ENCODE data around the gene MARCHF3.
A peak's percentile ranks its signal among the peaks of the same experiment; 100 is the strongest.

The MARCHF3 gene

DNA sequence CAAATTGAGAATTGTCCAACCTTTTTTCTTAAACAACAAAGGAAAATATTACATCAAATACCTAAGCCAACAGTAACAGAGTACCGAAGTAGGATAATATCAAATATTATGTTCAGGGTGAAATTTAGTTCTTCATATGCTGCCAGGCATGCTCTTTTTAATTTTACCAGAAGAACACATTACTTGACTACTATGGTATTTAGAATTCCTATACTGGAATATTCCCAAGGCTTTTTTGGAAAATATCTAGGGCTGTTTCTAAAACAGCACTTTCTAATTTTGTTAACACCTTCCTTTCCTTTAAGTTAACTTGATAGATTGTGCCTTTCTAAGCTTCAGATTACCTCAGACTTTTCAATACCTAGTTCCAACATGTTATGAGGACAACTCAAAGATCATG is 48.7 kb downstream of the MARCHF3 start:
- DNase-seq = no peak

DNA sequence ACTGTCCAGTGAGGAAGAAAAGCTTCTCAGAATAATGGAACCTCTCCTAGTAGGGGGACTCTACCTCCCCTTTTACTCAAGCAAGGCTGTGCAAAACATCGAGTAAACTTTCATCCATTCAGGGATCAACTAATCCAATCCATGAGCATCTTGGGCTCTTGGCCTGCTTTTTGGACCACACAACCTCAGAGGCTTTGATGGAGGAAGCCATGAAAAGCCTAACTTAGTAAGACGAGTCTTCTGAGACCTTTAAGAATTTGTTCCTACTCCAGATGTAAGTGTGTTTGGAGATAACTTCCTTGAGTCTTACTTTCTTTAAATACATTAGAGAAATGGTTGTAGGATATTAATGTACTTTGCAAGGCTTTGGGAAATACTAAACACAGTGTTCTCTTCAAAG is 49.1 kb downstream of the MARCHF3 start:
- DNase-seq = no peak

DNA sequence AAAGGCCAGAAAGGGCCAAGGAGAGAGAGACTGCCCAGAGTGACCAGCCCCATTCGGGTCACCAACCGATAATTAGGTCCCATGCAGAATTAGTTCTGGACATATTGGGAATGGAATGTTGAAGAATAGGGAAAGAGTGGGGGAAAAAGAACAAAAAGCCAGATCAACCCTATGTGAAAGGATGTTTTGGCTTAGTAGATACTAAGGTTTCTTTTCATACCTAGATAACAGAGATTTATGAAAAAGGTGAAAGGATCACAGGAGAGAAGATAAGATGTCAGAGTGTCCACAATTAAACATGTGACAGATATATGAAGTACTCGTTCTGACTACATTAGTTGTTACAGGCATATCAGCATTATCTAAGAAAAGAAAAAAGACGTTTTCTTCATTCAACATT is 52.1 kb downstream of the MARCHF3 start:
- DNase-seq = no peak

GRCh38 chr5:126976520-126977172 is 53.7 kb downstream of the MARCHF3 start:
- no peak for DNase-seq

- no peak for DNase-seq
Observed at GRCh38 chr5:126975796-126976195, 54.6 kb downstream of the MARCHF3 start.

GRCh38 chr5:126973193-126973592 is 57.2 kb downstream of the MARCHF3 start:
- no peak for DNase-seq

- no peak for DNase-seq
Observed at GRCh38 chr5:126972062-126972895, 58.1 kb downstream of the MARCHF3 start.

GRCh38 chr5:126971455-126972031 is 58.8 kb downstream of the MARCHF3 start:
- DNase-seq = peak; percentile 19

- DNase-seq = no peak
Observed at GRCh38 chr5:126970517-126971017, 59.8 kb downstream of the MARCHF3 start.

DNA sequence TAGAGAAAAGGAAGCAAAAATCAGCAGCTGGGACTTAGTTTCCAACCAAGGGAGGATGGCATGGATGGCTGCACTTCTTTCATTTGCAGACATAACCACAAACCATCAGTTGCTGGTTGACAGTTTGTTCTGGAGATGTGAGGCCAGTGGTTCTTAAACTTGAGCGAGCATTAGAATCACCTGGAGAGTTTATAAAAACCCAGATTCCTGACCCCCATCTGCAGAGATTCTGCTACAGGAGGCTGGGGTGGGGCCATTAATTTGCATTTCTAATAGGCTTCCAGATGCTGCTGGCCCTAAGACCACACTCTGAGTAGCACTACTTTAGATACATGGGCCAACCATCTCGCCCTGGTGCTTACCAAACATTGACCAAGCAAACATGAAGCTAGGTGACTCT is 60.8 kb downstream of the MARCHF3 start:
- DNase-seq = no peak

DNA sequence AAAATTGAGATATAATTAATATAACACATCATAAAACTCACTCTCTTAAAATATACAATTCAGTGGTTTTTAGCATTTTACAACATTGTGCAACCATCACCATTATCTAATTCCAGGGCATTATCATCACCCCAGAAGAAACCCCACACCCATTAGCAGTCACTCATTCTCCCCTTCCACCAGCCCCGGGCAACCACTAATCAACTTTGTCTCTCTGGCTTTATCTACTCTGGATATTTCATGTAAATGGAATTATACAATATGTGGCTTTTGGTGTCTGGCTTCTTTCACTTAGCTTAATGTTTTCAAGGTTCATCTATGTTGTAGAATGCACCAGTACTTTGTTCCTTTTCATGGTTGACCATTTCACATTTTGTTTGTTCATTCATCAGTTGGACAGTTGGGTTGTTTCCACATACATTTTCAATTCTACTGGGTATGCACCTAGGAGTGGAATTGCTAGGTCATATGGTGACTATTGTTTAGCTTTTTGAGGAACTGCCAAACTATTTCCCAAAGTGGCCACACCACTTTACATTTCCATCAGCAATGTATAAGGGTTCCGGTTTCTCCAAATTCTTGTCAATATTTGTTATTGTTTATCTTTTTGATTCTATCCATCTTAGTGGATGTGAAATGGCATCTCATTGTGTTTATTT is 62.4 kb downstream of the MARCHF3 start:
- DNase-seq = no peak

- peak; percentile 18 for DNase-seq
Observed at GRCh38 chr5:126965487-126965886, 64.9 kb downstream of the MARCHF3 start.

DNA sequence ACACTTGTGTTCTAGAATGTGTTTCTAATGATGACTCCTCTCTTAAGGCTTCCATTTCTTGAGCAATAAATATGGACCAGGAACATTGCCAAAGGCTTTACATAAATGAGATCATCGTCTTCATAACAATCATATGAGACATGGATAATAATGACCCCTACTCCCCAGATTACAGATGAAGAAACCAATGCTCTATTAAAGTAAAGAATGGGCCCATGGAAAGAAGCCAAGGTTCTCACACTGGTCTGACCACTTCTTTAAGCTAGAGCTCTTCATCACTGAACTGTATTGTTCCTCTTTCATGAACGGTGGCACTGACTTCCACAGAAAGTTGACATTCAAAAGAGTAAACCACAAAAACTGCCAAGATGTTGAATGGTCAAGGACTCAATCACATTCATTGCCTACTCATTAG is 65.3 kb downstream of the MARCHF3 start:
- no peak for DNase-seq

DNA sequence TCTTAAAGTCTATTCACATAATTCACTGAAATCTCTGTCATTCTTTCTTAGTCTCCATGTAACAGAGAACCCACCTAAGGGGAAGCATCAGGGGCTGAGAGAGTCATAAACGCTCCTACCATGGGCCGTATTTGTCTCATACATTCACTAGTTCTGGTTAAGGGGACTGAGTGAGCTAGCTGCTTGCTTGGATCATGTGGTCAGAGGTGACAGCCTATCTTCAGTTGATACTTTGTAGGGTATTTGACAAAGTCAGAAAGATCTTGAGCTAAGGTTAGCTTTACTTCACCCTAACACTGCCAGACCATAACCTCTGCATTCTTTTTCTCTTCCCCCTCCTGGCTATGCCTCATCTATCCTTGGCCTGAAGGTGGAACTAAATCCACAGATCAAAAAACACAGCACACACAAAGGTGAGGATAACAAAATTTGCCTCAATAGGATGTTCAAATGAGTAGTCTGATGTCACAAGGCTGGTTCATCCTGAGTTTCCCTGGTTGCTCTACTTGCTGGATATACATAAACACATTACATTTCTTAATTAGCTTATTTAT is 66.5 kb downstream of the MARCHF3 start:
- no peak for DNase-seq

DNA sequence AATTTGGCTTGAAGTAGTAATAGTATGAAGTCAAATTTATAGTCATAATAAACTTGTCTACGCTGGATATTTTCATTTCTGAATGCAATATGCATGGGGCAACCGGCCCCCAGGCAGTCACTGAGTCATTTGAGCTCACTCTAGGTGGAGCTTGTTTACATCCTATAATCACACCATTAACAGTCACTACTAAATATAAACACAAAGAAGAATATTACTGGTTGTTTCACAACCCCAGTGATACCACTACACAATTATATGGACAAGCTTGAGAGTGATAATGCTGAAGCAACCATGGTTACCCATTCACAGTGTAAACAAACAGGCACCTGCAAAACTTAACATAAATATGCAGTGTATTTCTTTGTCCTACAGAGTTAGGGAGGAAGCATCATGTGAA is 68.7 kb downstream of the MARCHF3 start:
- peak; percentile 13 for DNase-seq

- DNase-seq = no peak
Observed at GRCh38 chr5:126961128-126961527, 69.2 kb downstream of the MARCHF3 start.

DNA sequence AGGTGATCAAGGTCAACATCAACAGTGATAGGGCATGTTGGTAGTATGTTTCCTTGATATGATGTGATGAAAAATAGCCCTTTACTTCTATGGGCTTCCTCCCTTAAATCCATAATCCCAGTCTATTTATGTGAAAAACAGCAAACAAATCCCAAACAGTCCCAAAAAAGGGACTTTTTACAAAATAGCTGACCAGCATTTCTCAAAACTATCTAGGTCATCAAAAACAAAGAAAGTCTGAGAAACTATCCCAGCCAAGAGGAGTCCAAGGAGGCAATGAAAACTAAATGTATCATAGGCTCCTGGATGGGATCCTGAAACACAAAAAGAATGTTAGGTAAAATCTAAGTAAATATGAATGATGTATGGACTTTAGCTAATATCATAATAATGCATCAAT is 71.2 kb downstream of the MARCHF3 start:
- no peak for DNase-seq

- DNase-seq = no peak
Observed at GRCh38 chr5:126956991-126957390, 73.4 kb downstream of the MARCHF3 start.

GRCh38 chr5:126954981-126955380 is 75.4 kb downstream of the MARCHF3 start:
- DNase-seq = no peak

DNA sequence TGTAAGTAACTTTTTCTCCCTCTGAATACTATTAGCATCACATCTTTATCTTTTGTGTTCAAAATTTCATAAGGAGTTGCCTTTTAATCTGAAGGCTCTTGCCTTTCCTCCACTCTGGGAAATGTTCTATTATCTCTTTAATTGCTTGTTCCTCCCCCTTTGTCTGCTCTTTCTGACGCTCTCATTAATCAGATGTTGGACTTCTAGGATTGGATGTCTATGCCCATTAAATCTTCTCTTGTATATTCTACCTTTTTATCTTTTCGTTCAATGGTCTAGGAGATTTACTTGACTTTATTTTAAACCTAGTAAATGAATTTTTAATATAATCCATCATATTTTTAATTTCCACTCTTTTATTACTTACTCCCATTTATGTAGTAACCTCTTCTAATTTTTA is 76.7 kb downstream of the MARCHF3 start:
- no peak for DNase-seq

DNA sequence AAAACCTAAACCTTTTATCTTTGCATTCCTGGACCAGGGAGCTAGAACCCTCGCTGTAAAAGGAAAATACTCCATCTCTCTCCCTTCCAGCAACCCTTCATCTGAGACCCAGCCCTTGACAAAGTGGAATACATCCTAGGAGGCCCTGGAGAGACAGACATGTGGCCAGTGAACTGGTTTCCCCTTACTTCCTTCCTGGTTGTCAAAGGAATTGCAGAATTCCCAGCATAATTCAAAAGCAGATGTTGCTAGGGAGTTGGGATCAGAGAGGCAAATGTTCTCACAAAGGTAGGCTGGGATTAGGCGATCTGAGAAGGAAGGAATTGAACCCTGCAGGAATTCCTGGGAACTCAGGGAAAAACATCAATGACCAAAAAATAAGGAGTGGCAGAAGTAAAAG is 80.9 kb downstream of the MARCHF3 start:
- DNase-seq = no peak

DNA sequence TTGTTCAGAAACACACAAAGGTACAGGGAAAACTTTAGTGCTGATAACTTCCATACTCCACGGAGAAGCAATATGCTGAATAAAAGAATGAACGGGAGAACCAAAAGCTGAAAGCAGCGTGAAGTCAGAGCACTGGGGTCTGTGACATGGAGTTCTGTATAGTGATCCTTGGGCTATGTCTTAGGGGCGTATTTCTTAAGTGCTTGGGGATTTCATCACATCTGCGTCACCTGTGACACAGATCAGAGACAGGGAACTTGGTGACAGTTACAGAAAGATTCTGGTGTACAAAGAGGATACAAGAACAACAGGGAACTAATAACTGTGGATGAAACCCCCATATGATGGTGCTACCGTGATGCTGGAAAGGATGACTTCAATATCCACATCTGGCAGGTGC is 81.9 kb downstream of the MARCHF3 start:
- no peak for DNase-seq

- DNase-seq = no peak
Observed at GRCh38 chr5:126948011-126948355, 82.4 kb downstream of the MARCHF3 start.

All from NCI-H2227 treated with DMSO at 0.1 percent for 48 hours (cell line).